ENCODE results near the gene NR4A1. TPM values are rescaled to one million over a fixed set of nuclear protein-coding genes. Genes with fewer than 3 reads are reported as not detected.
A peak's percentile ranks its signal among the peaks of the same experiment; 100 is the strongest.

NR4A1 gene
- total RNA-seq, 6 experiments from 2014 or later = 5.0 to 8.8 (median 7.7) TPM

DNA sequence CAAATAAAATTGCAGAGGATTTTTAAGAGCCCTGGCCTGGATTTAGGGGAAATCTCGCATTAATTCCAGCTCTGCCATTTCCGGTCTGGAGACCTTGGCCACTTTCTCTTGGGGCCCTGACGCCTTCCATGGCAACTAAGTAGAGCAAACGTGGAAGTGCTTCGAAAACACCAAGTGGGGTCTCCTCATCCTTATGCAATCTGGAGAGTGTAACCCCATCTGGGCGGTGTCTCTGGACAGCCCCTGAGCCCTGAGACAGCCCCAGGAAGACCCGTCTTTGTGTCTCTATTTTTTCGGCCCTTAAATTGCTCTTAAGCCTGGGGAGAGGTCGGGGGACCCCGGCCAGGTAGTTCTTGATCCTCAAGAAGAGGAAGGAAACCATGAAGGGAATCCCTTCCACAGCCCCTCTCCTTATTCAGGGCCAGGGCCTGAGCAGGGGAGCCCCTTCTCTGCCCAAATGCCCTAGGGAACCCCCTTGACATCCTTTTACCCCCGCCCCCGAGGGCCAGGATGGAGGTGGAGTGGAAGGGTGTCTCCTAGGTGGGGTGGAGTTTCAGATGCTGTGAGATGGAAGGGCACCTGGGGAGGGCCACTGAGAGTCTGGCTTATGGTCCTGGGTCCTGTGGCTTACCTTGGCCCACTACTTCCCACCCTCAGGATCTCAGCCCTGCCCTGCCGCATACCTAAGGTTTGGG is 17.6 kb upstream of the NR4A1 start:
- peak overlapping the region; percentile 69 to 94 (median 85) for H3K27ac ChIP-seq
- H3K27me3 ChIP-seq = no peaks in the 10 kb centered on the region
- H3K36me3 ChIP-seq = no peaks in the 10 kb centered on the region
- DNase-seq = no peak
- H3K4me3 ChIP-seq = peak overlapping the region; percentile 2 to 42 (median 31)
- ATAC-seq = no peak
- H3K4me1 ChIP-seq = peaks cover 0 to 17% (median 0%) of the 10 kb centered on the region in 4 donors
- WGBS (ENCODE audit: insufficient coverage, low coverage, low lambda C conversion rate, missing lambda C conversion rate) = 54% methylated on average over 6 of the region's 13 CpGs
- intact Hi-C loops (cut with DNase I) = no loop called here
- no peaks in the 10 kb centered on the region for H3K9me3 ChIP-seq
- TF ChIP-seq, protein P1, sequence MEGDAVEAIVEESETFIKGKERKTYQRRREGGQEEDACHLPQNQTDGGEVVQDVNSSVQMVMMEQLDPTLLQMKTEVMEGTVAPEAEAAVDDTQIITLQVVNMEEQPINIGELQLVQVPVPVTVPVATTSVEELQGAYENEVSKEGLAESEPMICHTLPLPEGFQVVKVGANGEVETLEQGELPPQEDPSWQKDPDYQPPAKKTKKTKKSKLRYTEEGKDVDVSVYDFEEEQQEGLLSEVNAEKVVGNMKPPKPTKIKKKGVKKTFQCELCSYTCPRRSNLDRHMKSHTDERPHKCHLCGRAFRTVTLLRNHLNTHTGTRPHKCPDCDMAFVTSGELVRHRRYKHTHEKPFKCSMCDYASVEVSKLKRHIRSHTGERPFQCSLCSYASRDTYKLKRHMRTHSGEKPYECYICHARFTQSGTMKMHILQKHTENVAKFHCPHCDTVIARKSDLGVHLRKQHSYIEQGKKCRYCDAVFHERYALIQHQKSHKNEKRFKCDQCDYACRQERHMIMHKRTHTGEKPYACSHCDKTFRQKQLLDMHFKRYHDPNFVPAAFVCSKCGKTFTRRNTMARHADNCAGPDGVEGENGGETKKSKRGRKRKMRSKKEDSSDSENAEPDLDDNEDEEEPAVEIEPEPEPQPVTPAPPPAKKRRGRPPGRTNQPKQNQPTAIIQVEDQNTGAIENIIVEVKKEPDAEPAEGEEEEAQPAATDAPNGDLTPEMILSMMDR (IDR thresholded peaks at IDR 0.05) = no peak
- no peak for TF ChIP-seq POLR2A (IDR thresholded peaks at IDR 0.05)

DNA sequence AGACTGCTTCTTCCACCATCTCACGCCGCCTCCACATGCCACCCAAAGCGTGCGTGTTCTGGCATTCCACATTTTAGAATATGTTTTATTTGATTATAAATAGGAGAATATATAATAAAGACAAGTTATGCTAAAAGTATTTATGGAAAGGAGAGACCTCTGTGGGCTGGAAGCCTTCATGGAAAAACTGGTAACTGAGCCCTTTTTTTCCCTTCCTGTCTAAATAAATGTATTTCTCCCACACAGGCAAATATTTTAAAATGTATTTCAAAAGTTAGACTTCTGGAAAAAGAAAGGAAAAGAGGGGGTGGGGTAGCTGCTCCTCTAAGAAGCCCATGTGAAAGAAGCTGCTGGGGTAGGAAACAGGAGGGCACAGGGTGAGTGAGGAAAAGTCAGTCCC is 16.1 kb upstream of the NR4A1 start:
- intact Hi-C loops (cut with DNase I) = no loop called here
- no peak overlapping the region for H3K4me3 ChIP-seq
- DNase-seq (no peak), ATAC-seq (no peak)
- peaks cover 0 to 17% (median 0%) of the 10 kb centered on the region in 4 donors for H3K4me1 ChIP-seq
- no peaks in the 10 kb centered on the region for H3K9me3 ChIP-seq
- TF ChIP-seq, protein P1 (IDR thresholded peaks at IDR 0.05) = no peak
- TF ChIP-seq POLR2A (IDR thresholded peaks at IDR 0.05) = no peak
- WGBS (ENCODE audit: insufficient coverage, low coverage, low lambda C conversion rate, missing lambda C conversion rate) = 95% methylated on average over 4 of the region's 4 CpGs
- no peaks in the 10 kb centered on the region for H3K27me3 ChIP-seq
- H3K27ac ChIP-seq = no peak overlapping the region
- H3K36me3 ChIP-seq = no peaks in the 10 kb centered on the region

DNA sequence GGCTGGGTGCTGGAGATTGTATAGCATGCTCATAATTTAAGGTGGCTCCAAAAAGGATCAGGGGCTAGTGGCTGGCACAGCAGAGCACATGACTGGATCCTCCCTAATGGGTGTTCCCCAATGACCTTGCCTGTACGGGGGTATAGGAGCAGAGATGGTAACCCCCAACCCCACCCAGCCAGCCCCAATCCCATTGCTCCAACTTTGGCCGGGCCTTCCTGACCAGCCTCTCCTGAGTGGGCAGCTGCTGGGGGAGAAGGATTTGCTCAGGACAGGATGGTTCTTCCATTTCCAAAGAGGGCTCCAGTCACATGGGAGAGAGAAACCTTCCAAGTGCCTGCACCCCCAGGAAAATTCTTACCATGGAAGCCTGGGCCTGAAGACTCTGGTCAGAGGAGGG is 15.3 kb upstream of the NR4A1 start:
- Histone ChIP-seq H3K27ac (peak overlapping the region in 2 of 3 donors; percentile 76 to 90), H3K4me3 (no peak overlapping the region), H3K36me3 (no peaks in the 10 kb centered on the region), H3K27me3 (no peaks in the 10 kb centered on the region), H3K9me3 (no peaks in the 10 kb centered on the region), H3K4me1 (peaks cover 0 to 17% (median 0%) of the 10 kb centered on the region in 4 donors)
- intact Hi-C loops (cut with DNase I) = no loop called here
- TF ChIP-seq, protein P1 (IDR thresholded peaks at IDR 0.05) = no peak
- TF ChIP-seq POLR2A (IDR thresholded peaks at IDR 0.05) = no peak
- DNase-seq (no peak), ATAC-seq (no peak)
- no CpG with 5 or more reads among the region's 2 CpGs for WGBS (ENCODE audit: insufficient coverage, low coverage, low lambda C conversion rate, missing lambda C conversion rate)

DNA sequence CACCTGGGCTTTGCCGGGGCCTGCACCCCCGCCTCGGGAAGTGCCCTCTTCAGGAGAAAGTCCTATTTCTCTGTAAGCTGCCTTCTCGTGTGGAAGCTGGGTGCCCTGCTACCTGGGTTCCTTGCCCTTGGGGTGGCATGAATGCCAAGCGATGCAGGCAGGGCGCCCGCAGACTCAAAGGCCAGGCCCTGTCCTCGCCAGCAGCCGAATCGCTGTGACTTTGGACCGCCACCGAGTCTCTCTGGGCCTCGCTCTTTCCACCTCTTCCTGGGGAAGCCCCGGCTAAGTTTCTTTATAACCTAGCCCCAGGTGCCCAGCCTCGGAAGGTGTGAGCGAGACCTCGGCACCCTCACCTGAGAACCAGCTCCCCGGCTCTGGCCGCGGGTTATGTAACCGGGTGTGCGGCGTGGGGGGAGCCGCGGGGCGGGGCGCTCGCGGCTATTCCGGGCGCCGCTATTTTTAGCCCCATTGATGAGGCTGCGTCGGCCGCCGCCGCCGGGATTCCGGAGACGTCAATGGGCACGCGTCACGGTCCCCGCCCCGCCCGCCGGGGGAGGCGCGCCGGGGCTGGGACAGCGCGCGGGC is 14.6 kb upstream of the NR4A1 start:
- H3K4me1 ChIP-seq = peaks cover 0 to 17% (median 0%) of the 10 kb centered on the region in 4 donors
- H3K9me3 ChIP-seq = no peaks in the 10 kb centered on the region
- 2% methylated on average over 19 of the region's 53 CpGs for WGBS (ENCODE audit: insufficient coverage, low coverage, low lambda C conversion rate, missing lambda C conversion rate)
- H3K27me3 ChIP-seq = no peaks in the 10 kb centered on the region
- H3K27ac ChIP-seq = peak overlapping the region; percentile 60 to 90 (median 76)
- peak; percentile 63 to 68 (median 67) for ATAC-seq
- intact Hi-C loops (cut with DNase I) = no loop called here
- peak; percentile 89 to 92 (median 91) for DNase-seq
- H3K36me3 ChIP-seq = no peaks in the 10 kb centered on the region
- peak overlapping the region; percentile 27 to 54 (median 33) for H3K4me3 ChIP-seq
- TF ChIP-seq, protein P1 (IDR thresholded peaks at IDR 0.05) = no peak
- TF ChIP-seq POLR2A (IDR thresholded peaks at IDR 0.05) = peak; percentile 66
